ENCODE data around the gene ALDH3A1.

GRCh38 chr17:19714542-19715411 is 33.3 kb downstream of the ALDH3A1 start:
- TF ChIP-seq, protein P1, sequence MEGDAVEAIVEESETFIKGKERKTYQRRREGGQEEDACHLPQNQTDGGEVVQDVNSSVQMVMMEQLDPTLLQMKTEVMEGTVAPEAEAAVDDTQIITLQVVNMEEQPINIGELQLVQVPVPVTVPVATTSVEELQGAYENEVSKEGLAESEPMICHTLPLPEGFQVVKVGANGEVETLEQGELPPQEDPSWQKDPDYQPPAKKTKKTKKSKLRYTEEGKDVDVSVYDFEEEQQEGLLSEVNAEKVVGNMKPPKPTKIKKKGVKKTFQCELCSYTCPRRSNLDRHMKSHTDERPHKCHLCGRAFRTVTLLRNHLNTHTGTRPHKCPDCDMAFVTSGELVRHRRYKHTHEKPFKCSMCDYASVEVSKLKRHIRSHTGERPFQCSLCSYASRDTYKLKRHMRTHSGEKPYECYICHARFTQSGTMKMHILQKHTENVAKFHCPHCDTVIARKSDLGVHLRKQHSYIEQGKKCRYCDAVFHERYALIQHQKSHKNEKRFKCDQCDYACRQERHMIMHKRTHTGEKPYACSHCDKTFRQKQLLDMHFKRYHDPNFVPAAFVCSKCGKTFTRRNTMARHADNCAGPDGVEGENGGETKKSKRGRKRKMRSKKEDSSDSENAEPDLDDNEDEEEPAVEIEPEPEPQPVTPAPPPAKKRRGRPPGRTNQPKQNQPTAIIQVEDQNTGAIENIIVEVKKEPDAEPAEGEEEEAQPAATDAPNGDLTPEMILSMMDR (IDR thresholded peaks at IDR 0.05), result no peak
- TF ChIP-seq POLR2A (IDR thresholded peaks at IDR 0.05), result no peak
